Lower leg skin (tissue), 4 donors: ENCODE measurements around the gene DLG2. TPM values are rescaled to one million over a fixed set of nuclear protein-coding genes. Genes with fewer than 3 reads are reported as not detected.

Source experiments
- DNase-seq, 2 donors: peaks; one replicate each; pipeline ENCODE4 v3.0.0-alpha.2; 2019; ENCODE audit warnings: low spot score in 2 of 2
- H3K4me3 ChIP-seq: fragments of 200-600 bp; sonication (generic); 2 replicates; pipeline ENCODE4 v1.5.1; 2017; ENCODE audit warnings: mild to moderate bottlenecking, low read depth; ENCODE audit not compliant: poor library complexity, severe bottlenecking
- CTCF ChIP-seq, 3 donors: fragments of 450-650 bp; IDR thresholded peaks; one replicate each; pipeline ENCODE4 v1.5.1; 2016; ENCODE audit warnings: antibody characterized with exemption in 3 of 3, mild to moderate bottlenecking in 3 of 3, moderate library complexity in 2 of 3
- POLR2A ChIP-seq, 2 donors: fragments of 450-650 bp; IDR thresholded peaks; one replicate each; pipeline ENCODE4 v1.6.1; 2016 to 2017; ENCODE audit warnings: antibody characterized with exemption in 2 of 2, mild to moderate bottlenecking in 1 of 2, moderate library complexity in 1 of 2
- WGBS, 2 donors: methylation state at CpG; one replicate each; pipeline ENCODE4 v1.1.5; 2018; 5-methylcytosine and 5-hydroxymethylcytosine counted together
- intact Hi-C: fragments of 100-400 bp; cut with DNase I; formaldehyde crosslinking; loops from one replicate; pipeline ENCODE4 v1.15.0; 2023; ENCODE audit warnings: low total_unique reads
- total RNA-seq, 4 donors: library from RNA; depleted of rRNA; stranded (reverse); fragments of >200 nt; gene quantifications; one replicate each; pipeline ENCODE4 v1.1.0, GENCODE V29; 2016

DLG2 gene
- total RNA-seq, 4 donors from 2014 or later: 37.6 to 68.3 (median 46.0) TPM

DNA sequence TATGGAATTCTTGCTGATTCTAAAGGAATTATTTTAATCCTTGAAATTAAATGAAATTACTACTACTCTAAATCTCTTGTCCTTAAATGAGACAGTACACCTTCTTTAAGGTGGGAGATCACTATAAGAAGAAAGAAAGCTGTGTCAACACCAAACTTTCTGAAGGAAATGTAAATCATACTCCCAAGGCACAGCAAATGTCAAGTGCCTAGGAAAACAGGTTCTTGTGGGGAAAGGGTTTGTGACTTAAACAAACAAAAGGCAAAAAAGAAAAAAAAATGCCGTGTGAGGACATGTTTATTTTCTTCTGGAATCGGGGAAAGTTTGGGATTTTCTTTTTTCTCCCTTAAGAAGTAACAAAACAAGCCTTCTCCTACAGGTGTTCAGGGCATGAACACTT is 745.1 kb downstream of the DLG2 start:
- intact Hi-C loops: no loop called here

GRCh38 chr11:84871116-84871515 is 756.0 kb downstream of the DLG2 start:
- DNase-seq: no peak
- intact Hi-C loops: no loop called here
- TF ChIP-seq POLR2A (IDR thresholded peaks at IDR 0.05): no peak
- no peak for TF ChIP-seq CTCF (IDR thresholded peaks at IDR 0.05)
- WGBS, 2 donors: 93 to 97% methylated on average over 2 of the region's 2 CpGs
- no peak overlapping the region for H3K4me3 ChIP-seq

More for the DNA sequence above, 745.1 kb downstream of the DLG2 start:
- no peak overlapping the region for H3K4me3 ChIP-seq
- WGBS, 2 donors: 37 to 49% methylated on average over 2 of the region's 2 CpGs
- DNase-seq: no peak
- no peak for TF ChIP-seq POLR2A (IDR thresholded peaks at IDR 0.05)
- TF ChIP-seq CTCF (IDR thresholded peaks at IDR 0.05): no peak

GRCh38 chr11:84870486-84870885 is 756.7 kb downstream of the DLG2 start:
- WGBS, 2 donors: 93 to 95% methylated on average over 1 of the region's 1 CpG

GRCh38 chr11:84866922-84867321 is 760.2 kb downstream of the DLG2 start:
- intact Hi-C loops: no loop called here
- WGBS, 2 donors: 82 to 84% methylated on average over 2 of the region's 2 CpGs

More at GRCh38 chr11:84870486-84870885, 756.7 kb downstream of the DLG2 start:
- intact Hi-C loops: no loop called here
- TF ChIP-seq POLR2A (IDR thresholded peaks at IDR 0.05) (no peak), CTCF (IDR thresholded peaks at IDR 0.05) (no peak)
- no peak for DNase-seq
- H3K4me3 ChIP-seq: no peak overlapping the region

GRCh38 chr11:84865791-84866535 is 761.2 kb downstream of the DLG2 start:
- no peak for TF ChIP-seq CTCF (IDR thresholded peaks at IDR 0.05)
- no peak for TF ChIP-seq POLR2A (IDR thresholded peaks at IDR 0.05)
- no peak for DNase-seq
- WGBS, 2 donors: 83% methylated on average over 1 of the region's 1 CpG
- intact Hi-C loops: no loop called here
- H3K4me3 ChIP-seq: no peak overlapping the region

More at GRCh38 chr11:84866922-84867321, 760.2 kb downstream of the DLG2 start:
- no peak overlapping the region for H3K4me3 ChIP-seq
- TF ChIP-seq CTCF (IDR thresholded peaks at IDR 0.05) (no peak), POLR2A (IDR thresholded peaks at IDR 0.05) (no peak)
- DNase-seq: no peak

DNA sequence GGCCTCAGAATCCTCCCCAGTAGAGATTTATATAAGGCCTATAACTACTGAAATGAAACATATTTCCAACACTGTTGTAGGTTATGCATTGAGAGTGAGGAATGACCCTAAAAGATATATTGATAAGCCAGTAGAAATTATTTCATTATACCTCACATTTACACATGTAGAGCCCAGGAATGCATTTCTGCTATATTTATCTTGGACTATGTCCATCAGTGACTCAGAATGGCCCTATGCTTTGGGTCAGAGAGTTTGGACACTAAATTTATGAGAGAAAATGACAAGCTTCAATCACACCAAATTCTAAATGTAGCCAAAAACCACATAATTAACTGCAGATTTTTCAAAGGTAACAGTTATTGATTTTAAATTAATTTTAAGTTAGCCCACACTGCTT is 761.9 kb downstream of the DLG2 start:
- intact Hi-C loops: no loop called here
- DNase-seq: no peak
- no peak overlapping the region for H3K4me3 ChIP-seq
- no peak for TF ChIP-seq CTCF (IDR thresholded peaks at IDR 0.05)
- TF ChIP-seq POLR2A (IDR thresholded peaks at IDR 0.05): no peak
